Stimulated activated CD4-positive, alpha-beta T cell treated with anti-CD3 and anti-CD28 coated beads, Interleukin-12 subunit alpha, Interleukin-12 subunit beta, amount 100 ng/mL, for 24 hours (primary cell): ENCODE results near the gene LSR.

Experiments
- DNase-seq, 2 experiments: peaks; one replicate each; pipeline ENCODE4 v3.0.0-alpha.2; 2020; ENCODE audit warnings: low read depth in 2 of 2

Gene LSR

GRCh38 chr19:35302446-35302845 lies 53.6 kb downstream of the LSR start:
- DNase-seq: no peak

- no peak for DNase-seq
These were observed 54.6 kb downstream of the LSR start for GRCh38 chr19:35303357-35303915.

- DNase-seq: no peak
These were observed 55.2 kb downstream of the LSR start for GRCh38 chr19:35304036-35304435.

DNA sequence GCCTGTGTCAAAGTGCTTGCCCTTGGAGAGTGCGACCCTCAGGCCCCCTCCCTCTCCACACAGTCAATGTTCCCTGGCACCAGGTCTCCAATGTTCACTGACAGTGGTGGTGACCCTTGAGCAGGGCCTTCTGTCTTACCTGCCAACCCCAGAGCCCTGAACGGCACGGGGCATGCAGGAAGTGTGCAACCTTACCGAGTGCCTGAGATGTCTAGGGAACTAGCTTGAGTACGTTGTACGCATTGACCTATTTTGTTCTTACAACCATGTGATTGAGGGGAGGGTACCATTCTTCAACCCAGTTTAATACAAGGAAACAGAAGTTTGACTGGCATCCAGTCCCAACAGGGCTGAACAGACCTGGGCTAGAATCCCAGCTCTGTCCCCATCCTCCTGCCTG lies 56.4 kb downstream of the LSR start:
- no peak for DNase-seq

DNA sequence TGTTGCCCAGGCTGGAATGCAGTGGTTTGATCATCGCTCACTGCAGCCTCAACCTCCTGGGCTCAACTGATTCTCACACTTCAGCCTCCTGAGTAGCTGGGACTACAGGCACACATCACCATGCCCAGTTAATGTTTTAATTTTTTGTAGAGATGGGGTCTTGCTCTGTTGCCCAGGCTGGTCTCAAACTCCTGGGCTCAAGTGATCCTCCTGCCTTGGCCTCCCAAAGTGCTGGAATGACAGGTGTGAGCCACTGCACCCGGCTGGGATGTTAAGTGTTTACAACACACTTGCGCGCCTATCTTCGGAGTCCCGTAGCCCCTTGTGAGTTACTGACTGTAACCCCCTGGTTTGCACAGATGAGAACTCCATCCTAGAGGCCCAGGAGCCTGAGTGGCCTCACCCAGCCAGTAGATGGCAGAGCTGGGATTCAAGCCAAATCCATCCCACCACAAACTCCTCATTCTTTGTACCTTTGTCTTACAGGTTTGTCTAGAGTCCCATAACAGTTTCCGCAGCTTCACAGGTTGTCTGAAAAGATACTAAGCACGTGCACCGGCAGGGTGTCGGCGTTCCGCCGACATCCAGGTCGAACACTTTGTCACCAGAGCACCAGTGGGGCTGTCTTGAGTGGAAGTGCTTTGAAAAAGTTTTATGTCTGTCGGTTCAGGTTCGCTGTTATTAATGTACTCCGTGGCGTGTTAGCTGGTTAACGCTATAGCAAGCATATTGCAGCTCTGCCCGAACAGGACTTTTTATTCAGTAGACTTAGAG lies 57.9 kb downstream of the LSR start:
- no peak for DNase-seq

DNA sequence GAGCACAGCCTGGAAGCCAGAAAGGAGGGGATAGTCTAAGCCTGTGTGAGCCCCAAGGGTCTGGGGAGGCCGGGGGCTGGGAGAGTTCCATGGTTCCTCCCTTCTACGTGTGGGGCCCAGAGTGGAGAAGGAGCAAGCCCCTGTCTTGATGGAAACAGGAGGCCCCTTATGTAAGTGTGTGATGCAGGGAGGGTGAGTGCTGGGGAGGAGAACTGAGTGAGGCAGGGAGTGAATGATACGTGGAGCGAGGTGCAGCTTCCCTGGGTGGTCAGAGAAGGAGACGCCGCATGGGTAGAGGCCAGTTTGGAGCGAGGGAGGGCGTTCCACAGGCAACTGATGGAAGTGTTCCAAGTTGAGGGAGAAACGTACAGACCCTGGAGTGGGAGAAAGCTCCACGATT lies 59.1 kb downstream of the LSR start:
- DNase-seq: no peak

DNA sequence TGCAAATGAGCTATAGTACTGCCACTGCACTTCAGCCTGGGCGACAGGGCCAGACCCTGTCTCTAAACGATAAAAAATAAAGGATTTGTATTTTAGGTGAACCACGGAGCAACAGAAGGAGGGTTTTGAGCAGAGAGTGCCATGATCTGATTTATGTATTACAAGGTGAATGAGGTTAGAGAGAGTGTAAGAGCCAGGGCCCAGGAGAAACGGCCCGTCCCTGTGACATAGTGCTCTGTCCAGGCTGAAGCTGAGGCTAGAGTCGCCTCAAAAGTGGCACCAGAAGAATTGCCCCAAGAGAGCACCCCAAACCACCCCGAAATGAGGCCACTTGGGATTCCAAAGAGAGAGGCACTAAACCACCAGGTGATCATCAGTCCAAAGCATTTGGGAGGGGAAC lies 60.1 kb downstream of the LSR start:
- no peak for DNase-seq

DNA sequence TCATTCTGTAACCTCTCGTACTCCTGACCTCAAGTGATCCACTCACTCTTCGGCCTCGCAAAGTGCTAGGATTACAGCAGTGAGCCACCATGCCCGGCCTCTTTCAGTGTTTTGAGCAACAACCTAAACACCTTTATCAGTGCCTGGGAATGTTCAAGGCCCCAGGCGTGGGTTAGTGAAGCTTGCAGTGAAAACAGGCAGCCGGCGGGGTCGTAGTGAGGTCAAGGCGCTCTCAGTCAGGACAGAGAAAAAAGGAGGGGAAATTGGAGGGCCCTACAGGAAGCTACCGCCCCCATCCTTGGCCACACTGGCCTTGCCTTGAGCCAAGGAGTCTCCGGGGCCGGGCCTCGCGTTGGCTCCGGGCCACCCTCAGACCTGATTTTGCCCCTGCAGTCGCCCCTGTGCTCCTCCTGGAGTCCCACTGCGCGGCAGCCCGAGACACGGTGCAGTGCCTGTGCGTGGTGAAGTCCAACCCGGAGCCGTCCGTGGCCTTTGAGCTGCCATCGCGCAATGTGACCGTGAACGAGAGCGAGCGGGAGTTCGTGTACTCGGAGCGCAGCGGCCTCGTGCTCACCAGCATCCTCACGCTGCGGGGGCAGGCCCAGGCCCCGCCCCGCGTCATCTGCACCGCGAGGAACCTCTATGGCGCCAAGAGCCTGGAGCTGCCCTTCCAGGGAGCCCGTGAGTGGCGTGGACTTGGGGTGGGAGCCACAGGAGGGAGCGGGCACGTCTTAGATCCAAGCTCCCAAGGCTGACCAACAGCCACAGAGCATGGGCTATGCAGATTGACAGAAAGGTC lies 60.9 kb downstream of the LSR start:
- no peak for DNase-seq

DNA sequence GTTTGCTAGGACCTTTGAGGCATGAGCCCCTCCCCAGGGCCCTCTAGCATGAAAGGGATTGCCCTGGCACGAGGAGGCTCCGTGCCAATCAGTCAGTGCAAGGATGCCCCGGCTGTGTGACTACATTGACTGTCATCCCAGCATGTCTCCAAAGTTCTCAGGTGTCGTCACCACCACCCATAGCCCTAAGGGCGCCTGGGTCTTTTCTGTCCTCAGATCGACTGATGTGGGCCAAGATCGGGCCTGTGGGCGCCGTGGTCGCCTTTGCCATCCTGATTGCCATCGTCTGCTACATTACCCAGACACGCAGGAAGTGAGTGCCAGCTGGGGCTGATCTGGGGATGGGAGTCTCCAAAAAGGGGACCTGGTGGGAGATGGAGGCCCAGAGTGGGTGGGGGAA lies 61.5 kb downstream of the LSR start:
- DNase-seq: no peak

DNA sequence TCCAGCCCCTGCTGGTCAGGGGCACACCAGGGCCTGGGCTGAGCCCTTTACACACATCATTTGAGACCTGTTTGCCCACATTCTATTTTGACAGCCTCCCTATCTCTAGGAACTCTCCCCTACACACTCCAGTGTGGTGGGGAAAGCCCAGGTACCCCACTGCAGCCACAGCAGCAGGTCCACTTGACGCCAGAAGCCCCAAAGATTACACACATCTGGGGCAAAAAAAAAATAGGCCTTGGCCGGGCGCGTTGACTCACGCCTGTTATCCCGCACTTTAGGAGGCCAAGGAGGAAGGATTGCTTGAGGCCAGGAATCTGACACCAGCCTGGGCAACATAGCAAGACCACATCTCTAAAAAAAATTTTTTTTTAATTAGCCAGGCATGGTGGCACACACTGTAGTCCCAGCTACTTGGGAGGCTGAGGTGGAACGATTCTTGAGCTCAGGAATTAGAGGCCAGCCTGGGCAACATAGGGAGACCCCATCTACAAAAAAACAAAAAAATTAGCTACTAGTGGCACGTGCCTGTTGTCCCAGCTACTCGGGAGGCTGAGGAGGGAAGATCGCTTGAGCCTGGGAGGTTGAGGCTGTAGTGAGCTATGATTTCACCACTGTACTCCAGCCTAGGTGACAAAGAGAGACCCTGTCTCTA lies 62.1 kb downstream of the LSR start:
- no peak for DNase-seq

DNA sequence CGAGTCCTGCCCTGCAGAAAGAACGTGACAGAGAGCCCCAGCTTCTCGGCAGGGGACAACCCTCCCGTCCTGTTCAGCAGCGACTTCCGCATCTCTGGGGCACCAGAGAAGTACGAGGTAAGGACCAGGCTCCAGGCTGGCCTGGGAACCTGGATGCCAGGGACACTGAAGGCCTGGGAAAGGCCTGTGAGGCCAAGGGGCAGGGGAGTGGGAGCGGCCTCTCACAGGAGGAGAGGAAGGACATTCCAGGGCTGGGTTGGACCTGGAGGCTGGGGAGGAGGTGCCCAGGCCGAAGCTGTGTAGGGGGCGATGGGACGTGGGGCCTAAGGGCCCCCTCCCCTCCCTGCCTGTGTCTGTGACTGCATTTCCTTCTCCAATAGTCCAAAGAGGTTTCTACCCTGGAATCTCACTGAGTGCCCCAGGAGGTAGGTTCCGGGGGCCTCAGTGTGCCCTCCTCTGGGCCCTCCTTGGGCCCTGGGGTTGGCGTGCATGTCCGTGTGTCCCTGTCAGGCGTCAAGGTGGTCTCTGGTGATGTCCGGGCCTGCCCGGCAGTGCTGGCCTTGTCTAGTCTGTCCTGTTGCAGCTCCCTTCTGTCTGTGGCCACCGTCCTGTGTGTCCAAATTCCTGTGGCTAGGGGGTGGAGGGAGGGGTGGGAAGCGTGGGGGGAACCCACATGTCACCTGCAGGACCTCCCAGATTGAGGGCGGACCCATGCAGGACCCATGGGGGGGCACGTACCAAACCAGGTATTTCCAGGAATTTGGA lies 63.3 kb downstream of the LSR start:
- DNase-seq: no peak

GRCh38 chr19:35313587-35313986 lies 64.8 kb downstream of the LSR start:
- no peak for DNase-seq

DNA sequence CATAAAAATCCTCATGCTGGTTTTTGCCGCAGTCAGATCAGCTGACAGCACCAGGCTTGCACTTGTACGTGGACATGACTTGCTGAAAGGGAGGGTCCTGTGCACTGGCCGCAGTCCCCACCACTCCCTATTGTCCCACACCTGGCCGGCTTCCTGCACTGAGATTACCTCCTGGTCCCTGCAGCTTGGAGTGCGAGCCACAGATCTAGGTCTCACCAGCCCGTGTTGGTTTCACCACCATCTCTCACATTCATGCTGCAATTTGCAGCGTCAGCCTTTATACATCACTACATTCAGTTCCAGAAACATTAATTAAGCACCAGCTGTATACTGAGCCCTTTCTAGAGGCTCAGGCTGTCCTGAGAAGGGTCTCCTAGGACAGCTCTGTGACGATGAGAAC lies 65.2 kb downstream of the LSR start:
- DNase-seq: no peak

- no peak for DNase-seq
These were observed 66.2 kb downstream of the LSR start for GRCh38 chr19:35314858-35315470.

DNA sequence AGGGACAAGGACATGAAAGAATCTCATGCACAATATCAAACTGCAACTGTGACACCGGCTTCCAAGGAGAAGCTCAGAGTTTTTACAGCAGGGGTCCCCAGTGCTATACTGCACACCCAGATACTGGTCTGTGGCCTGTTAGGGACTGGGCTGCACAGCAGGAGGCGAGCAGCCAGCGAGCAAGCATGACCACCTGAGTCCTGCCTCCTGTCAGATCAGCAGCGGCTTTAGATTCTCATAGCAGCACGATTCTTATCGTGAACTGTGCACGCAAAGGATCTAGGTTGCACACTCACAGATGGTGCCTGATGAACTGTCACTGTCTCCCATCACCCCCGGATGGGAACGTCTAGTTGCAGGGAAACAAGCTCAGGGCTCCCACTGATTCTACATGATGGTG lies 67.1 kb downstream of the LSR start:
- DNase-seq: no peak

DNA sequence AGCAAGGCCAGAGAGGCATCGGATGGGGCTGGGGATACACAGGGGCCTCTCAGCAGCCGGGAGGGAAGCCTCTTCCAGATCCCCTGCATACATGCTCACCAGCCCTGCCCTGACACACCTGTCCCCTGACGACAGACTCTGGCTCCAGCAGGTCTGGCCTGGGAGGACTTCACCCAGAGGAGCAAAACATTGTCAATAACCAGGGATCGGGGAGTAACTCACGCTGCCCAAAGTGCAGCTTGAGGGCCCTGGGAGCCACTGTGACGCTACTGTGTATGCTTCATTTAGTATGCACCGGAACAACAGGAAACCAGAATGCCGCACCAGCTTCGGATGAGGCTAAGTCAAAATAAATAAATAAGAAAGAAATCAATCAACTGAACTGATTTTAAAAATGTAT lies 67.8 kb downstream of the LSR start:
- no peak for DNase-seq
